HCT116 (cell line): Measurements from ENCODE around the gene ST3GAL5. TPM values are rescaled to one million over a fixed set of nuclear protein-coding genes. Genes with fewer than 3 reads are reported as not detected.

ENCODE experiments used
- ATAC-seq: fragments of 200-7000 bp; cut with Tn5 transposase; 2 replicates; pipeline ENCODE4 v1.9.1; 2020; ENCODE audit warnings: mild to moderate bottlenecking, moderate library complexity
- BruUV-seq: library from RNA; stranded (reverse); fragments of 400-500 nt; replicated peaks from 2 replicates; lab custom pipeline; 2021; lab: Mats Ljungman, UMichigan
- CTCF ChIA-PET: fragments of 300-600 bp; sonication (Branson Sonifier 250); formaldehyde crosslinking; loops from one replicate; lab custom pipeline; 2021; ENCODE audit warnings: antibody characterized with exemption; lab: Charles Lee
- POLR2A ChIA-PET: fragments of 300-600, 350-600 bp; sonication (Branson Sonifier 250); formaldehyde crosslinking; loops from one replicate; lab custom pipeline; 2021; ENCODE audit warnings: antibody characterized with exemption; lab: Charles Lee
- RAD21 ChIA-PET, 2 experiments: fragments of 300-600 bp; sonication (Branson Sonifier 250); formaldehyde crosslinking; loops; one replicate each; lab custom pipeline; 2023; ENCODE audit warnings: low total read pairs in 2 of 2; ENCODE audit not compliant: uncharacterized antibody in 2 of 2, unreplicated experiment in 2 of 2, low non-redundant PET in 1 of 2; lab: Charles Lee
- DNase-seq: peaks from one replicate; pipeline ENCODE4 v3.0.0-alpha.2; 2010; ENCODE audit warnings: low read depth, low spot score
- H2AFZ ChIP-seq: fragments of 200-600 bp; shearing (Covaris generic), sonication (generic); 2 replicates; pipeline ENCODE4 v1.6.1; 2017; ENCODE audit warnings: low read depth, mixed run types, mixed read lengths, antibody characterized with exemption, low read length; ENCODE audit not compliant: poor library complexity, severe bottlenecking
- H3K27ac ChIP-seq: 2 replicates; pipeline ENCODE4 v1.5.1; 2012; ENCODE audit warnings: low read depth, low read length
- H3K27me3 ChIP-seq: fragments of 200-600 bp; sonication (generic); 2 replicates; pipeline ENCODE4 v1.6.1; 2016; ENCODE audit warnings: mixed run types, low read length, mixed read lengths; ENCODE audit not compliant: insufficient read depth
- H3K36me3 ChIP-seq, 2 experiments: fragments of 200-500 bp in 1 of 2; fragments of 200-600 bp in 1 of 2; sonication (Bioruptor generic) in 1 of 2; sonication (generic) in 1 of 2; 2 replicates each; pipeline versions ENCODE4 v1.5.1 to v1.6.1; 2014 to 2016; ENCODE audit warnings: low read length in 2 of 2, inconsistent platforms in 1 of 2, mixed read lengths in 1 of 2, mixed run types in 1 of 2; ENCODE audit not compliant: insufficient read depth in 2 of 2, control insufficient read depth in 1 of 2
- H3K4me1 ChIP-seq, 2 experiments: fragments of 200-600 bp in 1 of 2; sonication (generic) in 1 of 2; 2 replicates each; pipeline versions ENCODE4 v1.5.1 to v1.6.1; 2012 to 2017; ENCODE audit warnings: low read length in 2 of 2, inconsistent platforms in 1 of 2, mild to moderate bottlenecking in 1 of 2, mixed read lengths in 1 of 2, mixed run types in 1 of 2, moderate library complexity in 1 of 2; ENCODE audit not compliant: insufficient read depth in 2 of 2, control insufficient read depth in 1 of 2
- H3K4me2 ChIP-seq: fragments of 200-600 bp; sonication (generic); 2 replicates; pipeline ENCODE4 v1.6.1; 2017; ENCODE audit warnings: mixed run types, low read length, mixed read lengths
- H3K4me3 ChIP-seq, 2 experiments: fragments of 200-600 bp in 1 of 2; sonication (generic) in 1 of 2; replicated peaks in 1 of 2; 2 replicates each; pipeline ENCODE4 v1.5.1; 2011 to 2016; ENCODE audit warnings: low read length in 2 of 2, control low read depth in 1 of 2, low read depth in 1 of 2, mild to moderate bottlenecking in 1 of 2, mixed read lengths in 1 of 2, mixed run types in 1 of 2
- H3K79me2 ChIP-seq: fragments of 200-600 bp; sonication (generic); 2 replicates; pipeline ENCODE4 v1.6.1; 2017; ENCODE audit warnings: mild to moderate bottlenecking, mixed run types, low read length, moderate library complexity, mixed read lengths; ENCODE audit not compliant: insufficient read depth
- H3K9ac ChIP-seq: fragments of 200-600 bp; sonication (generic); 2 replicates; pipeline ENCODE4 v1.6.1; 2016; ENCODE audit warnings: low read length, mixed read lengths
- H3K9me2 ChIP-seq: fragments of 200-600 bp; sonication (generic), shearing (Covaris generic); 2 replicates; pipeline ENCODE4 v1.6.1; 2017; ENCODE audit warnings: mixed run types, mild to moderate bottlenecking, moderate library complexity; ENCODE audit not compliant: insufficient read depth
- H3K9me3 ChIP-seq, 2 experiments: fragments of 200-500 bp in 1 of 2; fragments of 200-600 bp in 1 of 2; sonication (Bioruptor generic) in 1 of 2; sonication (generic) in 1 of 2; 2 replicates each; pipeline ENCODE4 v1.6.1; 2014 to 2017; ENCODE audit warnings: low read length in 2 of 2, mixed read lengths in 2 of 2, inconsistent platforms in 1 of 2, low read depth in 1 of 2, mild to moderate bottlenecking in 1 of 2, mixed run types in 1 of 2, moderate library complexity in 1 of 2; ENCODE audit not compliant: control insufficient read depth in 1 of 2, insufficient read depth in 1 of 2
- H4K20me1 ChIP-seq: fragments of 200-600 bp; sonication (generic), shearing (Covaris generic); 2 replicates; pipeline ENCODE4 v1.6.1; 2017; ENCODE audit warnings: mixed run types, mild to moderate bottlenecking, moderate library complexity; ENCODE audit not compliant: insufficient read depth
- CBX3 ChIP-seq: IDR thresholded peaks from 2 replicates; pipeline ENCODE4 v1.6.1; 2012; ENCODE audit warnings: low read depth
- CEBPB ChIP-seq: IDR thresholded peaks from 2 replicates; pipeline ENCODE4 v1.6.1; 2012; ENCODE audit warnings: low read depth
- EGR1 ChIP-seq: IDR thresholded peaks from 2 replicates; pipeline ENCODE4 v1.6.1; 2012; ENCODE audit warnings: low read depth
- ELF1 ChIP-seq: IDR thresholded peaks from 2 replicates; pipeline ENCODE4 v1.6.1; 2012; ENCODE audit warnings: low read depth, borderline replicate concordance
- EZH2 ChIP-seq: fragments of 200-600 bp; sonication (generic); IDR thresholded peaks from 2 replicates; pipeline ENCODE4 v1.6.1; 2017; ENCODE audit warnings: antibody characterized with exemption, mixed run types
- FOSL1 ChIP-seq: IDR thresholded peaks from 2 replicates; pipeline ENCODE4 v1.6.1; 2012; ENCODE audit warnings: low read depth
- RAD21 ChIP-seq: IDR thresholded peaks from 2 replicates; pipeline ENCODE4 v1.6.1; 2012; ENCODE audit warnings: low read depth, mild to moderate bottlenecking
- SIN3A ChIP-seq: IDR thresholded peaks from 2 replicates; pipeline ENCODE4 v1.6.1; 2012; ENCODE audit warnings: low read depth
- SP1 ChIP-seq: IDR thresholded peaks from 2 replicates; pipeline ENCODE4 v1.6.1; 2012; ENCODE audit warnings: low read depth
- SRF ChIP-seq: IDR thresholded peaks from 2 replicates; pipeline ENCODE4 v1.6.1; 2012; ENCODE audit warnings: low read depth
- TCF7L2 ChIP-seq: IDR thresholded peaks from 2 replicates; pipeline ENCODE4 v1.7.0; 2011; ENCODE audit warnings: borderline replicate concordance, inconsistent platforms; ENCODE audit not compliant: insufficient read depth, insufficient read length; ENCODE audit errors: extremely low read depth
- ZFX ChIP-seq: fragments of 450-650 bp; IDR thresholded peaks from 2 replicates; pipeline ENCODE4 v1.6.1; 2017
- ZNF274 ChIP-seq: fragments of 200-500 bp; sonication (Bioruptor generic); IDR thresholded peaks from 2 replicates; pipeline ENCODE4 v1.6.1; 2014; ENCODE audit warnings: mild to moderate bottlenecking, low read depth, low read length, inconsistent platforms
- intact Hi-C: fragments of 100-400 bp; cut with micrococcal nuclease; formaldehyde crosslinking; loops from 2 replicates; pipeline ENCODE4 v1.10.0; 2022
- total RNA-seq: library from RNA; stranded (reverse); gene quantifications from one replicate; pipeline ENCODE4 v1.2.1, GENCODE V29; 2021; ENCODE audit not compliant: unreplicated experiment
- TF ChIP-seq, protein P1 (sequence below): IDR thresholded peaks from 2 replicates; pipeline ENCODE4 v1.6.1; 2012; ENCODE audit warnings: low read depth
- TF ChIP-seq, protein P2 (sequence below): IDR thresholded peaks from 2 replicates; pipeline ENCODE4 v1.6.1; 2011; ENCODE audit warnings: mild to moderate bottlenecking, low read length, moderate library complexity; ENCODE audit not compliant: insufficient replicate concordance; ENCODE audit errors: extremely low read depth
- TF ChIP-seq, protein P3 (sequence below): IDR thresholded peaks from 2 replicates; pipeline ENCODE4 v1.6.1; 2012

ST3GAL5 gene
- total RNA-seq, 1 experiment from 2014 or later: 14.8 TPM

DNA sequence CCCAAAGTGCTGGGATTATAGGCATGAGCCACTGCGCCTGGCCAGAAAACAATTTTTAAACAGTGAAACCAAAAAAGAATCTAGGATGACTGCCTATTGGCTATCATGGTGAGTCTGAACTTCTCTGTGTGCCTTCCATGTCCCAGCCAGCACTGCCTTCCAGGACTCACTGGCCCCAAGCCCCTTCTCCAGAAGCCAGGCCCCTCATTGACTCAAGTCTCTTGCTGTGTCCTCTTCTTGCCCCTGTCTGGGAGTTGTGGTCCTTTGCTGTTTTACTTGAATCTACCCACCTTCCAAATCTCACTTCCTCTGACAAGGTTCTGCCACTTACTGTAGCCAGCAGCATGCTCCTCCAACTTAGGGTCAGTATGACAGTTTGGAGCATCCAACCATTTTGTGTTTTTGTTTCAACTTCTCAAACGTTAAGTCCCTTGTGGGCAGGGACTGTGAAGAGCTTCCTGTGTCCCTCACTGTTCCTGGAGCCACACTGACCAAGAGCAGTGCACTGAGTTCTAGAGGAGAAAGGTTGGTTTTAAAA, 41.7 kb downstream of the ST3GAL5 start (continued):
- TF ChIP-seq, protein P1, sequence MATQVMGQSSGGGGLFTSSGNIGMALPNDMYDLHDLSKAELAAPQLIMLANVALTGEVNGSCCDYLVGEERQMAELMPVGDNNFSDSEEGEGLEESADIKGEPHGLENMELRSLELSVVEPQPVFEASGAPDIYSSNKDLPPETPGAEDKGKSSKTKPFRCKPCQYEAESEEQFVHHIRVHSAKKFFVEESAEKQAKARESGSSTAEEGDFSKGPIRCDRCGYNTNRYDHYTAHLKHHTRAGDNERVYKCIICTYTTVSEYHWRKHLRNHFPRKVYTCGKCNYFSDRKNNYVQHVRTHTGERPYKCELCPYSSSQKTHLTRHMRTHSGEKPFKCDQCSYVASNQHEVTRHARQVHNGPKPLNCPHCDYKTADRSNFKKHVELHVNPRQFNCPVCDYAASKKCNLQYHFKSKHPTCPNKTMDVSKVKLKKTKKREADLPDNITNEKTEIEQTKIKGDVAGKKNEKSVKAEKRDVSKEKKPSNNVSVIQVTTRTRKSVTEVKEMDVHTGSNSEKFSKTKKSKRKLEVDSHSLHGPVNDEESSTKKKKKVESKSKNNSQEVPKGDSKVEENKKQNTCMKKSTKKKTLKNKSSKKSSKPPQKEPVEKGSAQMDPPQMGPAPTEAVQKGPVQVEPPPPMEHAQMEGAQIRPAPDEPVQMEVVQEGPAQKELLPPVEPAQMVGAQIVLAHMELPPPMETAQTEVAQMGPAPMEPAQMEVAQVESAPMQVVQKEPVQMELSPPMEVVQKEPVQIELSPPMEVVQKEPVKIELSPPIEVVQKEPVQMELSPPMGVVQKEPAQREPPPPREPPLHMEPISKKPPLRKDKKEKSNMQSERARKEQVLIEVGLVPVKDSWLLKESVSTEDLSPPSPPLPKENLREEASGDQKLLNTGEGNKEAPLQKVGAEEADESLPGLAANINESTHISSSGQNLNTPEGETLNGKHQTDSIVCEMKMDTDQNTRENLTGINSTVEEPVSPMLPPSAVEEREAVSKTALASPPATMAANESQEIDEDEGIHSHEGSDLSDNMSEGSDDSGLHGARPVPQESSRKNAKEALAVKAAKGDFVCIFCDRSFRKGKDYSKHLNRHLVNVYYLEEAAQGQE: no peak

DNA sequence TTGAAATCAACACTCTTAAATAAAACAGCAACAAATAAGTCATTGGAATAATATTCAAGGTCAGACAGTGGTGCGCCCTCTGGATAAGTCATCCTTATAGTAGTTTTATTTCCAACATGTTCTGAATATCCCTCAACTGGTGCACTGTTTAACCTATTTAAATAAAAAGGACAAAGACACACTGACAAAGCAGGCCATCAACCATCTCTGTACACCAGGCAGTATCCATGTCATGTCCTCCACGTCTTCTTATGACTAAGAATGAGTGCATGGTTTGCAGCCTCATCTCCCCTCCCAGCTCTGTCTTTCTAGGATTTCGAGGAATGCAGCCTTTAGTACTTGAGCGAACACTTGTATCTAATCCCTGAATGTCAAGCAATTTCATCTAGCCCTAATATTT, 42.4 kb downstream of the ST3GAL5 start:
- Histone ChIP-seq H3K4me1 (no peaks in the 10 kb centered on the region), H2AFZ (no peak overlapping the region), H3K27me3 (no peaks in the 10 kb centered on the region), H3K9me2 (no peaks in the 10 kb centered on the region), H3K27ac (no peak overlapping the region), H3K4me3 (no peak overlapping the region), H3K4me2 (no peak overlapping the region), H3K36me3 (no peaks in the 10 kb centered on the region), H3K79me2 (no peaks in the 10 kb centered on the region), H3K9ac (no peak overlapping the region), H3K9me3 (no peaks in the 10 kb centered on the region), H4K20me1 (no peaks in the 10 kb centered on the region)
- ChIA-PET CTCF (no interaction called here), POLR2A (no interaction called here), RAD21 (no interaction called here)
- intact Hi-C loops: no loop called here
- TF ChIP-seq ELF1 (no peak), ZFX (no peak), CEBPB (no peak), SRF (no peak), FOSL1 (no peak), SP1 (no peak), RAD21 (no peak), EGR1 (no peak), CBX3 (no peak), TCF7L2 (no peak), SIN3A (no peak), EZH2 (no peak), ZNF274 (no peak)
- TF ChIP-seq, protein P2, sequence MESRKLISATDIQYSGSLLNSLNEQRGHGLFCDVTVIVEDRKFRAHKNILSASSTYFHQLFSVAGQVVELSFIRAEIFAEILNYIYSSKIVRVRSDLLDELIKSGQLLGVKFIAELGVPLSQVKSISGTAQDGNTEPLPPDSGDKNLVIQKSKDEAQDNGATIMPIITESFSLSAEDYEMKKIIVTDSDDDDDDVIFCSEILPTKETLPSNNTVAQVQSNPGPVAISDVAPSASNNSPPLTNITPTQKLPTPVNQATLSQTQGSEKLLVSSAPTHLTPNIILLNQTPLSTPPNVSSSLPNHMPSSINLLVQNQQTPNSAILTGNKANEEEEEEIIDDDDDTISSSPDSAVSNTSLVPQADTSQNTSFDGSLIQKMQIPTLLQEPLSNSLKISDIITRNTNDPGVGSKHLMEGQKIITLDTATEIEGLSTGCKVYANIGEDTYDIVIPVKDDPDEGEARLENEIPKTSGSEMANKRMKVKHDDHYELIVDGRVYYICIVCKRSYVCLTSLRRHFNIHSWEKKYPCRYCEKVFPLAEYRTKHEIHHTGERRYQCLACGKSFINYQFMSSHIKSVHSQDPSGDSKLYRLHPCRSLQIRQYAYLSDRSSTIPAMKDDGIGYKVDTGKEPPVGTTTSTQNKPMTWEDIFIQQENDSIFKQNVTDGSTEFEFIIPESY: no peak
- TF ChIP-seq, protein P3, sequence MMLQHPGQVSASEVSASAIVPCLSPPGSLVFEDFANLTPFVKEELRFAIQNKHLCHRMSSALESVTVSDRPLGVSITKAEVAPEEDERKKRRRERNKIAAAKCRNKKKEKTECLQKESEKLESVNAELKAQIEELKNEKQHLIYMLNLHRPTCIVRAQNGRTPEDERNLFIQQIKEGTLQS: no peak
- TF ChIP-seq, protein P1: no peak
- ATAC-seq (no peak), DNase-seq (no peak)
- no TSS peak for BruUV-seq
